SK-N-MC (cell line): ENCODE data around the gene CHAT.

Source experiments
- DNase-seq: peaks from one replicate; pipeline ENCODE4 v3.0.0-alpha.2; 2011; ENCODE audit warnings: low read depth, low spot score
- H3K27ac ChIP-seq: fragments of 200-600 bp; sonication (generic); 2 replicates; pipeline ENCODE4 v1.5.1; 2016; ENCODE audit warnings: mixed run types
- H3K36me3 ChIP-seq: fragments of 200-600 bp; sonication (generic); 2 replicates; pipeline ENCODE4 v1.6.1; 2017; ENCODE audit warnings: antibody characterized with exemption, low read length, mixed read lengths; ENCODE audit not compliant: insufficient read depth
- H3K4me3 ChIP-seq: fragments of 200-600 bp; sonication (generic); 2 replicates; pipeline ENCODE4 v1.5.1; 2016
- H3K9ac ChIP-seq: fragments of 200-600 bp; sonication (generic); 2 replicates; pipeline ENCODE4 v1.8.0; 2017; ENCODE audit warnings: mixed run types, mixed read lengths; ENCODE audit not compliant: insufficient read length
- H3K9me3 ChIP-seq: fragments of 200-600 bp; sonication (generic); 2 replicates; pipeline ENCODE4 v1.6.1; 2017; ENCODE audit warnings: low read depth, mild to moderate bottlenecking, antibody characterized with exemption, low read length, moderate library complexity, mixed read lengths
- EZH2 ChIP-seq: fragments of 200-600 bp; sonication (generic); IDR thresholded peaks from one replicate; pipeline ENCODE4 v1.6.1; 2017; ENCODE audit warnings: antibody characterized with exemption
- FOXP2 ChIP-seq: optimal IDR thresholded peaks from 2 replicates; pipeline ENCODE3; 2011; ENCODE audit warnings: mild to moderate bottlenecking, moderate library complexity; ENCODE audit not compliant: insufficient read depth; ENCODE audit errors: extremely low read length, control extremely low read depth
- POLR2AphosphoS5 ChIP-seq: IDR thresholded peaks from 2 replicates; pipeline ENCODE4 v1.6.1; 2012; ENCODE audit warnings: mild to moderate bottlenecking, low read depth, low read length, borderline replicate concordance

The CHAT gene

DNA sequence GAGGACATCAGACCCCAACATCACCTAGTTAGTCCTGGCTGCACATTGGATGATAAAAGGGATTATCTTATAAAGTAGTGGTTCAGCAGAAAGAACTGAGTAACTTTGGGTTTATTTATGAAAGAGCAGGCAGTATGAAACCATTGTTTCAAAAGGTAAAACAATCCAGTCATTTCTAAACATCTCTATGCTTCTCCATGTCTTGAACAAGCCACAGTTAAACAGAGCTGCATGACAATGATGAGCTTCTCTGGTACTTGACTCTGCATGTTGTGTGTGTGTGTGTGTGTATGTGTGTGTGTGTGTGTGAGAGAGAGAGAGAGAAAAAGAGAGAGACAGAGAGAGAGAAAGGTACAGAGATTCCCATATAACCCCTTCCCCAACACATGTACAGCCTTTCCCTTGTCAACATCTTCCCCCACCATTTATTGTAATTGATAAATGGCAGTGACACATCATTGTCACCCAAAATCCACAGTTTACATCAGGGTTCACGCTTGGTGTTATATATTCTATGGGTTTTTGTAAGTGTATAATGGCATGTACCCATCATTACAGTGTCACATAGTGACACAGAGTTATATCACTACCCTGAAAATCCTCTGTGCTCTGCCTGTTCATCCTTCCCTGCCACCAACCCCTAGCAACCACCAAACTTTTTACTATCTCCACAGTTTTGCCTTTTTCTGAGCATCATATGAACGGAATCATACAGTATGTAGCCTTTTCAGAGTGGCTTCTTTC, 36.5 kb upstream of the CHAT start:
- H3K27ac ChIP-seq = no peak overlapping the region
- no peak for DNase-seq
- H3K9me3 ChIP-seq = no peaks in the 10 kb centered on the region
- H3K9ac ChIP-seq = no peak overlapping the region
- H3K36me3 ChIP-seq = no peaks in the 10 kb centered on the region
- no peak for TF ChIP-seq FOXP2
- no peak for TF ChIP-seq EZH2
- no peak for TF ChIP-seq POLR2AphosphoS5
- no peak overlapping the region for H3K4me3 ChIP-seq

DNA sequence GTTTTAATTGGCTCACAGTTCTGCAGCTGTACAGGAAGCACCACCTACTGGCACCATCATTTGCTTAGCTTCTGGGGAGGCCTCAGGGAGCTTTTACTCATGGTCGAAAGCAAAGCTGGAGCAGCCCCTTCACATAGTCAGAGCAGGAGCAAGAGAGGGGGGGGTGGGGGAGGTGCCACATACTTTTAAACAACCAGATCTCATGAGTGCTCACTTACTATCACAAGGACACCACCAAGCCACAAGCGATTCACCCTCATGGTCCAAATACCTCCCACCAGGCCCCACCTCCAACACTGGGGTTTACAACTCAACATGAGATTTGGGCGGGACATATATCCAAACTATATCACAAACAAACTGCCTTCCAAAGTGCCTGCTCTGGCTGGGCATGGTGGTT, 35.4 kb upstream of the CHAT start:
- Histone ChIP-seq H3K4me3 (no peak overlapping the region), H3K9ac (no peak overlapping the region), H3K27ac (no peak overlapping the region), H3K36me3 (no peaks in the 10 kb centered on the region), H3K9me3 (no peaks in the 10 kb centered on the region)
- no peak for DNase-seq
- no peak for TF ChIP-seq FOXP2
- TF ChIP-seq EZH2 = no peak

DNA sequence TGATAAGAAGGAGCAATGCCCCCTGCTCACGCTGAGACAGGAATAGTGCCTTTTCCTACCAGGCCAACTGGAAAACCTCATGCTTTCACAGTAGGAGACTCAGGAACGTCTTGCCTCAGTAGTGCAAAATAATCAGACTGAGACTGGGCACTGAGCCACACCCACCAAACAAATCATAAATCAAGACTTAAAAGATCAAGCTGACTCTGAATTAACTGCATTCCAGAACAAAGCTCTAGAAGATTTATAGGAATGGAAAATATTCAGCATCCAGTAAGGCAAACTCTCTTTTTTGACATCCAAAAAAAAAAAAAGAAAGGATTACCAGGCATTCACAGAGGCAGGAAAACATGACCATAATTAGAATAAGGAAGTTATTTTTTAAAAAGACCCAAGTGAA, 34.2 kb upstream of the CHAT start:
- Histone ChIP-seq H3K9me3 (no peaks in the 10 kb centered on the region), H3K36me3 (no peaks in the 10 kb centered on the region), H3K4me3 (no peak overlapping the region), H3K9ac (no peak overlapping the region), H3K27ac (peak overlapping the region; percentile 74; the same call in 1 of the 2 replicates)
- DNase-seq = peak; percentile 18
- TF ChIP-seq FOXP2 (no peak), EZH2 (no peak), POLR2AphosphoS5 (no peak)

DNA sequence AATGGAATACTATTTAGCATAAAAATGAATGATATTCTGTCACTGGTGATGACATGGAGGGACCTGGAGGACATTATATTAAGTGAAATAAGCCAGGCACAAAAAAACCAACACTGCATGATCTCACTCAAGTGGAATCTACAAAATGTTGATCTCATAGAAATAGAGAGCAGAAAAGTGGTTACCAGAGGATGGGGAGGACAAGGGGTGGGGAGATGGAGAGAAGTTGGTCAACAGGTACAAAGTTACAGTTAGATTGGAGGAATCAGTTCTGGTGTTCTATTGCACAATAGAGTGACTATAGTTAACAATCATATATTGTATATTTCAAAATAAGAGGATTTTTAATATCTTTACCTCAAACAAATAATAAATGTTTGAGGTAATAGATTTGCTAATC, 28.4 kb upstream of the CHAT start:
- no peaks in the 10 kb centered on the region for H3K9me3 ChIP-seq
- no peak overlapping the region for H3K27ac ChIP-seq
- no peak for DNase-seq
- TF ChIP-seq POLR2AphosphoS5 (no peak), EZH2 (no peak), FOXP2 (no peak)
- no peak overlapping the region for H3K9ac ChIP-seq
- H3K4me3 ChIP-seq = no peak overlapping the region
- H3K36me3 ChIP-seq = no peaks in the 10 kb centered on the region

DNA sequence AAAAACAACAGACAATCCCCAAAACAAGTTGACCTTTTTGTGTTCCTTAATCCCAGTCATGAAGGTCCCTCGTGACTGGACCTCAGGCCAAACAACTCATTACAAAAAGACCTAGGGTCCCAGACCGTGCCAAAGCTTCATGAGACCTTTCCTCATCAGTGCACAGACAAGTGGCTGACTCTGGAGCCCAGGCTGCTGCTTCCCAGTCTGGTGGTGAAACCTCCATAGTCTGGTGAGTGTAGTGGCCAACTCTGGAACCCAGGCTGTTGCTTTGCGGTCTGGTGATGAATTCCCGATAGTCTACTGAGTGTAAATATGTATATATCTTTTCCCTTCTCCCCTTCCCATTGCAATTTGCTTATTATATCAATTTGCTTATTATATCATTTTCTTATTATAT, 25.9 kb upstream of the CHAT start:
- Histone ChIP-seq H3K9me3 (no peaks in the 10 kb centered on the region), H3K27ac (no peak overlapping the region), H3K9ac (no peak overlapping the region), H3K4me3 (no peak overlapping the region), H3K36me3 (no peaks in the 10 kb centered on the region)
- TF ChIP-seq EZH2 (no peak), FOXP2 (no peak), POLR2AphosphoS5 (no peak)
- no peak for DNase-seq

DNA sequence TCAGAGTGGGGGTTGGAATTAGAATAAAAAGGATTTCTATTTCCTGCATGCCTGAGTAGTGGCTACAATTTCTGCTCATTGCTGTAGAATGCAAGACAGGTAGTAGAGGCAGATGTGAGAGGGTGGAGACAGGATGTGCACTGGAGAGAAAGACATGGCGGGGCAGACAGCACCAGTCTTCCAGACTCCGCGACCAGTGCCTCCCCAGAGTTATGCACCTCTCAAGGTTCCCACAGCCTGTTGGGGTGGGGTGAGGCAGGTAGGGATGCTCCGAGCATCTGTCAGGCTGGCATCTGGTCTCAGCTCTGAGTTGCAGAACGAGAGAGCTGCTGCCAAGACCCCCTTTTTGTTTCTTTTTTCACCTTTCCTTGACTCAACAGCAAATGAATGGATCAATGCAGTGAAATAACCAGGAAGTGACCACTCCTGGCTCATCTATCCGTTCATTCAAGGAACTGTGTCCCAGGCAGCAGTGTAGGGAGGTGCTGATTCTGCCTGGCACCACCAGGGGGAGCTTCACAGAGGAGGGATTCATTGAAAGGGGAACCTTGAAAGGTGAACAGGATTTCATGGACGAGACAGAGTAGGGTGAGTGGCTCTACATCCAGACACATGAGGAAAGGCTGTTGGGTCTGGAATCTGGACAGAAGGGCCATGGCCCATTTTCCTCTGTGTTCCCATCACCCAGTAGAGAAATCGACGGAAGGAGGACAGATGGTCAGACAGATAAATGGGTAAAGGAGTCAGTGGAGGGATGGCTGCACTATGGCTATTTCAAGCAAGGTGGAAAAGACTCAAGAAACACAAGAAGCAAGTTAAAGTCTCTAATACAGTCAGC, 20.9 kb upstream of the CHAT start:
- Histone ChIP-seq H3K27ac (no peak overlapping the region), H3K36me3 (no peaks in the 10 kb centered on the region), H3K9ac (no peak overlapping the region), H3K9me3 (no peaks in the 10 kb centered on the region), H3K4me3 (no peak overlapping the region)
- TF ChIP-seq POLR2AphosphoS5 = no peak
- no peak for TF ChIP-seq FOXP2
- TF ChIP-seq EZH2 = no peak
- no peak for DNase-seq

DNA sequence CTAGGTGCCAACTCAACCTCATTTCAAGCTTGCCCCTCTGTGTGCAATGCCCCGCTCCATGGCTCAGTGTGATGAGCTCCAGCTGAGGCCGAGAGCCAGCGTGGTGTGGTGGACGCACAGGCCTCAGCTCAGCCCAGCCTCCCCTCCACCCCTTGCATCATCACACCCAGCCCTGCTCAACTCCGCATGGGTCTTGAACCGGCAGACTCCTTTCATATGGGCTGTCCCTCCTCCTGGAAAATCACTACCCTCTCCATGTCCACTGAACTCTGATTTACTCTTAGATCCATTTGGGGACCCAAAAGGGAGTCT, 20.3 kb upstream of the CHAT start:
- H3K36me3 ChIP-seq = no peaks in the 10 kb centered on the region
- H3K9me3 ChIP-seq = no peaks in the 10 kb centered on the region
- H3K27ac ChIP-seq = no peak overlapping the region
- no peak overlapping the region for H3K9ac ChIP-seq
- DNase-seq = no peak
- TF ChIP-seq EZH2 = no peak
- no peak for TF ChIP-seq POLR2AphosphoS5
- no peak for TF ChIP-seq FOXP2
- H3K4me3 ChIP-seq = no peak overlapping the region

DNA sequence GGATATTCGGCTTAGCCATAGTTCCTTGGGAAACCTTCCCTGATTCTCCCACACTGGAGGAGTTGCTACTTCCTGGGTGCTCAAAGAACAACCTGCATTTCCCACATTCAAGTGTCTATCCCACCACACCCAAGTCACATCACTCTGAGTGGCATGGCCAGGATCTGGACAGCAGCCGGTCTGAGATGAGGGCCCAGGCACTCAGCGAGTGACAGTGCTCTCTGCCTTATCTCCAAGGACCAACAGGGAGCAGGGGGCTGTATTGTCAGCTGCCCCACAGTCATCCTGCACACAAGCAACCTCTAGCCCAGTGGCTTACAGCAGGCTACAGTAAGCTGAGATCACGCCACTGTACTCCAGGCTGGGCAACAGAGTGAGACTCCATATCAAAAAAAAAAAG, 19.8 kb upstream of the CHAT start:
- no peak for TF ChIP-seq EZH2
- no peak for TF ChIP-seq POLR2AphosphoS5
- no peak for TF ChIP-seq FOXP2
- Histone ChIP-seq H3K4me3 (no peak overlapping the region), H3K36me3 (no peaks in the 10 kb centered on the region), H3K9me3 (no peaks in the 10 kb centered on the region), H3K27ac (no peak overlapping the region), H3K9ac (no peak overlapping the region)
- no peak for DNase-seq
